Activated CD4-positive, alpha-beta T cell treated with anti-CD3 and anti-CD28 coated beads, Interleukin-2, amount 50 U/mL, for 24 hours (primary cell): ENCODE results near the gene HTRA3.
"Not testable (repeated sequence)": the region's sequence is repeated elsewhere in the genome, so short reads cannot be mapped to it uniquely, and the experiment has no call there.

Experiments
- DNase-seq, 2 donors: peaks; one replicate each; pipeline ENCODE4 v3.0.0-alpha.2; 2020; ENCODE audit warnings: low read depth in 1 of 2, low spot score in 1 of 2

The HTRA3 gene

GRCh38 chr4:8338351-8338961 is 68.9 kb downstream of the HTRA3 start:
- DNase-seq = no peak

GRCh38 chr4:8340781-8341241 is 71.3 kb downstream of the HTRA3 start:
- no peak for DNase-seq

- not testable (repeated sequence) for DNase-seq
Observed at GRCh38 chr4:8341281-8341680, 71.7 kb downstream of the HTRA3 start.

- DNase-seq = no peak
Observed at GRCh38 chr4:8341691-8342090, 72.1 kb downstream of the HTRA3 start.

GRCh38 chr4:8342651-8343261 is 73.2 kb downstream of the HTRA3 start:
- no peak for DNase-seq

- no peak for DNase-seq
Observed at GRCh38 chr4:8343262-8343966, 73.9 kb downstream of the HTRA3 start.

GRCh38 chr4:8343967-8344331 is 74.4 kb downstream of the HTRA3 start:
- no peak for DNase-seq

- DNase-seq = no peak
Observed at GRCh38 chr4:8344377-8344776, 74.8 kb downstream of the HTRA3 start.

- DNase-seq = no peak
Observed at GRCh38 chr4:8345053-8345945, 75.7 kb downstream of the HTRA3 start.

GRCh38 chr4:8345946-8346814 is 76.6 kb downstream of the HTRA3 start:
- DNase-seq = no peak

GRCh38 chr4:8346838-8347605 is 77.5 kb downstream of the HTRA3 start:
- no peak for DNase-seq

GRCh38 chr4:8347660-8348059 is 78.1 kb downstream of the HTRA3 start:
- DNase-seq = no peak

- no peak for DNase-seq
Observed at GRCh38 chr4:8348071-8348470, 78.5 kb downstream of the HTRA3 start.

- not testable (repeated sequence) for DNase-seq
Observed at GRCh38 chr4:8349236-8349635, 79.7 kb downstream of the HTRA3 start.

- DNase-seq = no peak
Observed at GRCh38 chr4:8349664-8350236, 80.2 kb downstream of the HTRA3 start.

- no peak for DNase-seq
Observed at GRCh38 chr4:8350352-8350751, 80.8 kb downstream of the HTRA3 start.

GRCh38 chr4:8350841-8351461 is 81.4 kb downstream of the HTRA3 start:
- DNase-seq = no peak

- DNase-seq = no peak
Observed at GRCh38 chr4:8351931-8352367, 82.4 kb downstream of the HTRA3 start.
